Mesothelial cell of epicardium (in vitro differentiated cells): ENCODE measurements around the gene OLFM1. TPM values are rescaled to one million over a fixed set of nuclear protein-coding genes. Genes with fewer than 3 reads are reported as not detected.

Source experiments
- DNase-seq, 2 experiments: peaks; one replicate each; pipeline ENCODE4 v3.0.0; 2021; ENCODE audit warnings: low spot score in 2 of 2; ENCODE audit not compliant: unreplicated experiment in 2 of 2
- H3K27ac Mint-ChIP-seq: 2 replicates; pipeline ENCODE4 v1.8.0; 2021; ENCODE audit warnings: mixed read lengths
- H3K27me3 Mint-ChIP-seq: 2 replicates; pipeline ENCODE4 v1.8.0; 2021; ENCODE audit warnings: low read depth, mixed read lengths
- H3K36me3 Mint-ChIP-seq: 2 replicates; pipeline ENCODE4 v1.8.0; 2021; ENCODE audit warnings: mixed read lengths
- H3K4me1 Mint-ChIP-seq: 2 replicates; pipeline ENCODE4 v1.8.0; 2021; ENCODE audit warnings: mixed read lengths
- H3K4me3 Mint-ChIP-seq: 2 replicates; pipeline ENCODE4 v1.8.0; 2021; ENCODE audit warnings: mild to moderate bottlenecking, moderate library complexity, mixed read lengths
- H3K9me3 Mint-ChIP-seq: 2 replicates; pipeline ENCODE4 v1.8.0; 2021; ENCODE audit warnings: mixed read lengths
- total RNA-seq: library from RNA; stranded (reverse); gene quantifications from 3 replicates; pipeline ENCODE4 v1.2.1, GENCODE V29; 2021
- TF ChIP-seq, protein P1 (sequence below): fragments of 200-600 bp; sonication (generic); IDR thresholded peaks from one replicate; pipeline ENCODE4 v1.5.0; 2021; ENCODE audit warnings: antibody characterized with exemption; ENCODE audit not compliant: unreplicated experiment

The OLFM1 gene
- total RNA-seq, 1 donor from 2014 or later: 2.0 TPM

- H3K27ac Mint-ChIP-seq: no peak overlapping the region
- no peaks in the 10 kb centered on the region for H3K4me1 Mint-ChIP-seq
- H3K4me3 Mint-ChIP-seq: no peak overlapping the region
- peaks cover 5% of the 10 kb centered on the region for H3K9me3 Mint-ChIP-seq
- TF ChIP-seq, protein P1, sequence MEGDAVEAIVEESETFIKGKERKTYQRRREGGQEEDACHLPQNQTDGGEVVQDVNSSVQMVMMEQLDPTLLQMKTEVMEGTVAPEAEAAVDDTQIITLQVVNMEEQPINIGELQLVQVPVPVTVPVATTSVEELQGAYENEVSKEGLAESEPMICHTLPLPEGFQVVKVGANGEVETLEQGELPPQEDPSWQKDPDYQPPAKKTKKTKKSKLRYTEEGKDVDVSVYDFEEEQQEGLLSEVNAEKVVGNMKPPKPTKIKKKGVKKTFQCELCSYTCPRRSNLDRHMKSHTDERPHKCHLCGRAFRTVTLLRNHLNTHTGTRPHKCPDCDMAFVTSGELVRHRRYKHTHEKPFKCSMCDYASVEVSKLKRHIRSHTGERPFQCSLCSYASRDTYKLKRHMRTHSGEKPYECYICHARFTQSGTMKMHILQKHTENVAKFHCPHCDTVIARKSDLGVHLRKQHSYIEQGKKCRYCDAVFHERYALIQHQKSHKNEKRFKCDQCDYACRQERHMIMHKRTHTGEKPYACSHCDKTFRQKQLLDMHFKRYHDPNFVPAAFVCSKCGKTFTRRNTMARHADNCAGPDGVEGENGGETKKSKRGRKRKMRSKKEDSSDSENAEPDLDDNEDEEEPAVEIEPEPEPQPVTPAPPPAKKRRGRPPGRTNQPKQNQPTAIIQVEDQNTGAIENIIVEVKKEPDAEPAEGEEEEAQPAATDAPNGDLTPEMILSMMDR: no peak
- DNase-seq: no peak
- H3K36me3 Mint-ChIP-seq: no peaks in the 10 kb centered on the region
- H3K27me3 Mint-ChIP-seq: peaks cover 43% of the 10 kb centered on the region
Measured at GRCh38 chr9:135155396-135155795, 67.9 kb downstream of the OLFM1 start.

DNA sequence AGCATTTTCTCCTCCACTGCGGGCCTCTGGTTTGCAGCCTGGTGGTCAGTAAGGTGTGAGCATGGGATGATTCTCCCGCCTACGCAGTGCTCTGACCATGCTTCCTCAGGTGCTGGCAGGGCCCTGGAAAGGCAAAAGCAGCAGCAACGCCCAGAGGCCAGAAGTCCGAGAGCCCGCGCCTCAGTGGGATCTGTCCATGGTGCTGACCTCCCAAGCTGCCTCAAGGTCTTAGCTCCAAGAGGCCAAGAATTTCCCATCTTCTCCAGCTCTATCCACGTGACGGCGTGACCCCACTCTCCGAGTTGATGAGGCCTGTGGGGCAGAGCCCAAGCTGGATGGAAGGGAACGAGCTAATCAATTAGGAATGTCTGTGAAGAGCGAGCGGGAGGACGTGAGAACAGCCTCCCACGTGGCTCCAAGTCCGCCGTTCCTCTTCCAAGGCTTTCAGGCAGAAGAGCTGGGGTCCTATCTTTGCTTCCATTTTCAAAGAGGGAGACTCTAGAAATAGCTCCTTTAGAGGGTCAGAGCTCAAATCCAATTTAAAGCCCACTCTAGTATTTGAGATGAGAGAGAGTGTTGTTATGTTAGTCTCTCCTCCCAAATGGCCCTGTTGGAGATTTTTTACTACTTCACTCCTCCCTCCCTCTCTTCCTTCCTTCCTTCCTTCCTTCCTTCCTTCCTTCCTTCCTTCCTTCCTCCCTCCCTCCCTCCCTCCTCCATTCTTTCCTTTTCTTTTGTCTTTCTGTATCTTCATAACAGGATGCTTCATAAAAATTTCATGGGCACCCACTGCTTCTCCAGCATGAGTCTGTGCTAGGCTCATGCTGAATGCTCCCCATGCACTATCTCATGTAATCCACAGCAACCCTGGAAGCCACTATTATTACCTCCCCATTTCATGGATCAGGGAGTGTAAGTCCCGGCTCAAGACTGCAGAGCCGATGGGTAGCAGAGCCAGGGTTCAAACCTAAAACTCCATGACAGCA, 69.3 kb downstream of the OLFM1 start:
- Mint-ChIP-seq H3K27me3 (peaks cover 44% of the 10 kb centered on the region), H3K9me3 (no peaks in the 10 kb centered on the region), H3K4me1 (no peaks in the 10 kb centered on the region), H3K36me3 (no peaks in the 10 kb centered on the region), H3K27ac (no peak overlapping the region), H3K4me3 (no peak overlapping the region)
- TF ChIP-seq, protein P1: no peak
- DNase-seq: peak; percentile 75 to 87

GRCh38 chr9:135157856-135158563, 70.5 kb downstream of the OLFM1 start:
- TF ChIP-seq, protein P1: no peak
- H3K27me3 Mint-ChIP-seq: peaks cover 38% of the 10 kb centered on the region
- H3K36me3 Mint-ChIP-seq: no peaks in the 10 kb centered on the region
- H3K9me3 Mint-ChIP-seq: no peaks in the 10 kb centered on the region
- H3K4me1 Mint-ChIP-seq: no peaks in the 10 kb centered on the region
- H3K4me3 Mint-ChIP-seq: no peak overlapping the region
- H3K27ac Mint-ChIP-seq: no peak overlapping the region
- no peak for DNase-seq

DNA sequence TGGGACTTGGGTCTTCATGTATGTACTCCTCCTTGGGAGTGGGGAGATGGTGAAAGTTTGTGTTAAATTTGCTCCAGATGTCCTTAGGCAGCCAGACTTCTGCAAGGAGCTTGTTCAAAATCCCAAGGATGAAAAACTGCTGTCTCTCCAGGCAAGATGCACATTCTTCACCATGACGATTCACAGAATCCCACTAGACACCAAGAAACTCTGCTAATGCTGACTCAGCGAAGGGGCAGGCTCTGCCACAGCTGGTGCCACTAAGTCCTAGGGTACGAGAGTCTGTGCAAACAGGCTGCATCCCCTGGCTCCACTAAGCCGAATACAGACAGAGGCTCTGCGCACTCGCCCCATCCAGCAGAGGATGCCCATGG, 71.1 kb downstream of the OLFM1 start:
- peaks cover 41% of the 10 kb centered on the region for H3K27me3 Mint-ChIP-seq
- H3K9me3 Mint-ChIP-seq: no peaks in the 10 kb centered on the region
- H3K4me1 Mint-ChIP-seq: no peaks in the 10 kb centered on the region
- no peak overlapping the region for H3K27ac Mint-ChIP-seq
- no peak for DNase-seq
- H3K4me3 Mint-ChIP-seq: no peak overlapping the region
- TF ChIP-seq, protein P1: no peak
- H3K36me3 Mint-ChIP-seq: no peaks in the 10 kb centered on the region

DNA sequence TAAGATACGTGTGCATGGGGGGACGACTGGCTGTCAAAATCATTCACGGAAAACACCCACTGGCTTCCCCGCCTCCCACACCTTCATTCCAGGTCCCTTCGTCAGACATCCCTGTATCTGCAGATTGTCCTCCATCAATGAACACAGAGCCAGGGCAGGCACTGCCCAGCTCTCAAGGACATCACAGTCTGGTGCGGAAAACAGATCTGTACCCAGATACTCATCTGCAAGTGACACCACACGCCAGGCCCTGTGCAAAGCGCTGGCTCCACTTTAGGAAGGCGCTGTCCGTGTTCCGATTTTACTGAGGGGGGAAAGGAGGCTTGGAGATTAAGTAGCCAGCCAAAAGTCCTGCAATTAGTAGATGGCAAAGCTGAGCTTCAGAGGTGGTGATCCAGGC, 72.3 kb downstream of the OLFM1 start:
- Mint-ChIP-seq H3K4me3 (no peak overlapping the region), H3K27me3 (peaks cover 41% of the 10 kb centered on the region), H3K27ac (no peak overlapping the region), H3K4me1 (no peaks in the 10 kb centered on the region), H3K9me3 (no peaks in the 10 kb centered on the region), H3K36me3 (no peaks in the 10 kb centered on the region)
- TF ChIP-seq, protein P1: no peak
- DNase-seq: no peak
